ENCODE results near the gene LIN28A. TPM values are rescaled to one million over a fixed set of nuclear protein-coding genes. Genes with fewer than 3 reads are reported as not detected.

The LIN28A gene
- total RNA-seq, 1 experiment from 2014 or later = under 0.01 TPM

Other genes with a start within 250 kb of the LIN28A start
- gene C1orf232, start 241.9 kb upstream of the LIN28A start, total RNA-seq (2014; rRNA removed) = not detected in 2 replicates
- 26.5 and 30.4 TPM in 2 replicates for gene ZNF593, start 240.9 kb upstream of the LIN28A start, total RNA-seq (2014; rRNA removed)
- not detected in 2 replicates for gene ZNF593OS, start 239.0 kb upstream of the LIN28A start, total RNA-seq (2014; rRNA removed)
- gene CNKSR1, start 233.3 kb upstream of the LIN28A start, total RNA-seq (2014; rRNA removed) = 0.23 TPM in 1 of 2 replicates, not detected in the other
- not detected in 2 replicates for gene CATSPER4, start 220.2 kb upstream of the LIN28A start, total RNA-seq (2014; rRNA removed)
- gene CEP85, start 176.6 kb upstream of the LIN28A start, total RNA-seq (2014; rRNA removed) = 17.8 and 20.8 TPM in 2 replicates
- 221 and 264 TPM in 2 replicates for gene SH3BGRL3, start 130.7 kb upstream of the LIN28A start, total RNA-seq (2014; rRNA removed)
- 5.1 and 5.2 TPM in 2 replicates for gene UBXN11, start 104.2 kb upstream of the LIN28A start, total RNA-seq (2014; rRNA removed)
- gene CD52, start 92.9 kb upstream of the LIN28A start, total RNA-seq (2014; rRNA removed) = not detected in 2 replicates
- not detected in 2 replicates for gene CRYBG2, start 56.7 kb upstream of the LIN28A start, total RNA-seq (2014; rRNA removed)
- gene ZNF683, start 38.1 kb upstream of the LIN28A start, total RNA-seq (2014; rRNA removed) = not detected in 2 replicates
- 46.7 and 52.2 TPM in 2 replicates for gene DHDDS, start 21.5 kb downstream of the LIN28A start, total RNA-seq (2014; rRNA removed)
- 653 and 722 TPM in 2 replicates for gene HMGN2, start 61.6 kb downstream of the LIN28A start, total RNA-seq (2014; rRNA removed)
- gene RPS6KA1, start 118.9 kb downstream of the LIN28A start, total RNA-seq (2014; rRNA removed) = 5.7 and 7.2 TPM in 2 replicates